Neural cell (in vitro differentiated cells): ENCODE data around the gene TRERF1. TPM values are rescaled to one million over a fixed set of nuclear protein-coding genes. Genes with fewer than 3 reads are reported as not detected.

Experiments
- H2AFZ ChIP-seq: fragments of 200-600, 300-800 bp; sonication (generic), shearing (Covaris generic); 2 replicates; pipeline ENCODE4 v1.6.0; 2014; ENCODE audit warnings: low read depth, mild to moderate bottlenecking, antibody characterized with exemption, low read length, moderate library complexity
- H3F3A ChIP-seq: fragments of 200-600 bp; shearing (Covaris generic); 2 replicates; pipeline ENCODE4 v1.6.1; 2016; ENCODE audit warnings: mild to moderate bottlenecking, moderate library complexity, mixed read lengths, antibody characterized with exemption, low read length; ENCODE audit not compliant: insufficient read depth, poor library complexity, severe bottlenecking
- H3K27ac ChIP-seq: fragments of 200-600, 300-800 bp; sonication (generic), shearing (Covaris generic); 2 replicates; pipeline ENCODE4 v1.5.1; 2014; ENCODE audit warnings: mild to moderate bottlenecking, low read length, moderate library complexity
- H3K27me3 ChIP-seq: fragments of 300-800, 200-600 bp; sonication (generic), shearing (Covaris generic); 2 replicates; pipeline ENCODE4 v1.6.0; 2014; ENCODE audit warnings: mild to moderate bottlenecking, low read depth, low read length, moderate library complexity; ENCODE audit not compliant: insufficient read depth
- H3K36me3 ChIP-seq: fragments of 300-800, 200-600 bp; sonication (generic), shearing (Covaris generic); 2 replicates; pipeline ENCODE4 v1.5.1; 2014; ENCODE audit warnings: mild to moderate bottlenecking, antibody characterized with exemption, low read length, moderate library complexity; ENCODE audit not compliant: insufficient read depth
- H3K4me2 ChIP-seq: fragments of 300-800, 200-600 bp; sonication (generic), shearing (Covaris generic); 2 replicates; pipeline ENCODE4 v1.6.0; 2014; ENCODE audit warnings: mild to moderate bottlenecking, low read length
- H3K4me3 ChIP-seq: fragments of 300-800, 200-600 bp; sonication (generic), shearing (Covaris generic); 2 replicates; pipeline ENCODE4 v1.5.1; 2014; ENCODE audit warnings: mild to moderate bottlenecking, low read length, moderate library complexity
- H3K79me2 ChIP-seq: fragments of 200-600 bp; shearing (Covaris generic); replicated peaks from 2 replicates; pipeline ENCODE4 v1.6.0; 2014; ENCODE audit warnings: mild to moderate bottlenecking, low read length, moderate library complexity; ENCODE audit not compliant: insufficient read depth
- H3K9ac ChIP-seq: fragments of 300-800, 200-600 bp; sonication (generic), shearing (Covaris generic); 2 replicates; pipeline ENCODE4 v1.6.1; 2016; ENCODE audit warnings: mild to moderate bottlenecking, low read length, mixed read lengths
- H3K9me2 ChIP-seq: fragments of 200-600 bp; shearing (Covaris generic); 2 replicates; pipeline ENCODE4 v1.6.1; 2016; ENCODE audit warnings: mild to moderate bottlenecking, low read length, mixed read lengths; ENCODE audit not compliant: insufficient read depth
- H3K9me3 ChIP-seq: fragments of 200-600, 300-800 bp; sonication (generic), shearing (Covaris generic); 2 replicates; pipeline ENCODE4 v1.6.1; 2016; ENCODE audit warnings: mild to moderate bottlenecking, mixed run types, low read length, moderate library complexity, mixed read lengths
- H4K20me1 ChIP-seq: fragments of 200-600 bp; shearing (Covaris generic); 2 replicates; pipeline ENCODE4 v1.6.1; 2016; ENCODE audit warnings: mild to moderate bottlenecking, mixed run types; ENCODE audit not compliant: insufficient read depth
- CTCF ChIP-seq: fragments of 450-650 bp; IDR thresholded peaks from 2 replicates; pipeline ENCODE4 v1.5.1; 2014; ENCODE audit warnings: antibody characterized with exemption, mild to moderate bottlenecking, moderate library complexity; ENCODE audit not compliant: poor library complexity, severe bottlenecking
- EP300 ChIP-seq: fragments of 450-650 bp; conservative IDR thresholded peaks from 2 replicates; pipeline ENCODE4 v1.6.1; 2014; ENCODE audit warnings: antibody characterized with exemption, mild to moderate bottlenecking, moderate library complexity; ENCODE audit not compliant: poor library complexity, severe bottlenecking
- EZH2 ChIP-seq: fragments of 200-600, 300-800 bp; shearing (Covaris generic), sonication (generic); IDR thresholded peaks from 2 replicates; pipeline ENCODE4 v1.6.1; 2014; ENCODE audit warnings: antibody characterized with exemption, low read length, borderline replicate concordance, mild to moderate bottlenecking; ENCODE audit not compliant: insufficient read depth, poor library complexity, severe bottlenecking
- MXI1 ChIP-seq: fragments of 450-650 bp; conservative IDR thresholded peaks from 2 replicates; pipeline ENCODE4 v1.6.1; 2014; ENCODE audit warnings: antibody characterized with exemption, mild to moderate bottlenecking; ENCODE audit not compliant: poor library complexity, severe bottlenecking
- POLR2AphosphoS5 ChIP-seq: IDR thresholded peaks from 2 replicates; pipeline ENCODE4 v1.6.1; 2012
- RAD21 ChIP-seq: fragments of 450-650 bp; conservative IDR thresholded peaks from 2 replicates; pipeline ENCODE4 v1.6.1; 2014; ENCODE audit warnings: antibody characterized with exemption, mild to moderate bottlenecking, moderate library complexity
- REST ChIP-seq: IDR thresholded peaks from 2 replicates; pipeline ENCODE4 v1.6.1; 2012; ENCODE audit warnings: borderline replicate concordance
- SMC3 ChIP-seq: fragments of 450-650 bp; conservative IDR thresholded peaks from 2 replicates; pipeline ENCODE4 v1.6.1; 2014; ENCODE audit warnings: antibody characterized with exemption, mild to moderate bottlenecking, moderate library complexity; ENCODE audit not compliant: poor library complexity
- TAF1 ChIP-seq: IDR thresholded peaks from 2 replicates; pipeline ENCODE4 v1.6.1; 2012; ENCODE audit warnings: low read depth
- polyA plus RNA-seq: library from polyadenylated mRNA; depleted of rRNA; stranded (reverse); fragments of >200 nt; gene quantifications from 2 replicates; pipeline ENCODE4 v1.2.3, GENCODE V29; 2014

TRERF1 gene
- polyA plus RNA-seq, 1 donor from 2014 or later = 4.5 TPM

- Histone ChIP-seq H3K9ac (no peak overlapping the region), H3K27ac (no peak overlapping the region), H3F3A (no peaks in the 10 kb centered on the region), H3K4me2 (no peak overlapping the region), H3K9me3 (no peaks in the 10 kb centered on the region), H3K79me2 (no peaks in the 10 kb centered on the region), H3K9me2 (no peaks in the 10 kb centered on the region), H4K20me1 (no peaks in the 10 kb centered on the region), H3K36me3 (no peaks in the 10 kb centered on the region), H2AFZ (no peak overlapping the region), H3K27me3 (no peaks in the 10 kb centered on the region), H3K4me3 (no peak overlapping the region)
- TF ChIP-seq MXI1 = no peak
- no peak for TF ChIP-seq TAF1
Measured at GRCh38 chr6:42333612-42334011, 118.1 kb downstream of the TRERF1 start.

GRCh38 chr6:42332916-42333315 is 118.8 kb downstream of the TRERF1 start:
- H3K9me2 ChIP-seq = no peaks in the 10 kb centered on the region
- H3K4me2 ChIP-seq = no peak overlapping the region
- no peaks in the 10 kb centered on the region for H3F3A ChIP-seq
- no peak overlapping the region for H3K27ac ChIP-seq
- no peaks in the 10 kb centered on the region for H3K36me3 ChIP-seq
- no peak overlapping the region for H3K9ac ChIP-seq
- no peak overlapping the region for H3K4me3 ChIP-seq
- H3K79me2 ChIP-seq = no peaks in the 10 kb centered on the region
- no peaks in the 10 kb centered on the region for H3K27me3 ChIP-seq
- H3K9me3 ChIP-seq = no peaks in the 10 kb centered on the region
- TF ChIP-seq EP300 = no peak
- TF ChIP-seq MXI1 = no peak
- no peak for TF ChIP-seq SMC3
- TF ChIP-seq POLR2AphosphoS5 = no peak
- TF ChIP-seq REST = no peak
- no peak for TF ChIP-seq RAD21
- no peak for TF ChIP-seq TAF1
- TF ChIP-seq CTCF = no peak
- TF ChIP-seq EZH2 = no peak
- no peak overlapping the region for H2AFZ ChIP-seq
- H4K20me1 ChIP-seq = no peaks in the 10 kb centered on the region

- Histone ChIP-seq H4K20me1 (no peaks in the 10 kb centered on the region), H3K4me2 (no peak overlapping the region), H3K27ac (no peak overlapping the region), H3K36me3 (no peaks in the 10 kb centered on the region), H3K4me3 (no peak overlapping the region), H3K27me3 (no peaks in the 10 kb centered on the region), H2AFZ (no peak overlapping the region), H3K79me2 (no peaks in the 10 kb centered on the region), H3K9me2 (no peaks in the 10 kb centered on the region), H3F3A (no peaks in the 10 kb centered on the region), H3K9ac (no peak overlapping the region), H3K9me3 (no peaks in the 10 kb centered on the region)
- no peak for TF ChIP-seq EP300
- no peak for TF ChIP-seq SMC3
- TF ChIP-seq CTCF = no peak
- no peak for TF ChIP-seq POLR2AphosphoS5
- TF ChIP-seq MXI1 = no peak
- no peak for TF ChIP-seq EZH2
- no peak for TF ChIP-seq REST
- TF ChIP-seq RAD21 = no peak
- TF ChIP-seq TAF1 = no peak
Measured at GRCh38 chr6:42331019-42331418, 120.7 kb downstream of the TRERF1 start.
